NCI-H187 treated with DMSO at 0.1 percent for 48 hours (cell line): Measurements from ENCODE around the gene SNX33.
"Not testable (repeated sequence)": the region's sequence is repeated elsewhere in the genome, so short reads cannot be mapped to it uniquely, and the experiment has no call there.

Source experiments
- DNase-seq: peaks from one replicate; lab custom pipeline; 2025; lab: John Stamatoyannopoulos, UW

The SNX33 gene

GRCh38 chr15:75699961-75700874 is 52.5 kb downstream of the SNX33 start:
- not testable (repeated sequence) for DNase-seq

GRCh38 chr15:75701071-75702003 is 53.6 kb downstream of the SNX33 start:
- DNase-seq = not testable (repeated sequence)

- DNase-seq = no peak
These were observed 54.7 kb downstream of the SNX33 start for GRCh38 chr15:75702436-75702835.

- DNase-seq = not testable (repeated sequence)
These were observed 55.9 kb downstream of the SNX33 start for GRCh38 chr15:75703440-75704262.

- no peak for DNase-seq
These were observed 56.5 kb downstream of the SNX33 start for GRCh38 chr15:75704263-75704615.

- no peak for DNase-seq
These were observed 56.9 kb downstream of the SNX33 start for GRCh38 chr15:75704618-75705017.

GRCh38 chr15:75705375-75705774 is 57.7 kb downstream of the SNX33 start:
- not testable (repeated sequence) for DNase-seq

- DNase-seq = no peak
These were observed 58.4 kb downstream of the SNX33 start for GRCh38 chr15:75705854-75706681.

- DNase-seq = no peak
These were observed 58.9 kb downstream of the SNX33 start for GRCh38 chr15:75706682-75706954.

GRCh38 chr15:75709458-75709857 is 61.7 kb downstream of the SNX33 start:
- DNase-seq = not testable (repeated sequence)

- DNase-seq = not testable (repeated sequence)
These were observed 63.2 kb downstream of the SNX33 start for GRCh38 chr15:75710874-75711273.

- not testable (repeated sequence) for DNase-seq
These were observed 63.8 kb downstream of the SNX33 start for GRCh38 chr15:75711495-75711894.
